CD4-positive, alpha-beta memory T cell (primary cell): ENCODE data around the gene ALG11. TPM values are rescaled to one million over a fixed set of nuclear protein-coding genes. Genes with fewer than 3 reads are reported as not detected.

Source experiments
- CTCF ChIA-PET: fragments of 350-600 bp; sonication (Branson Sonifier 250); formaldehyde crosslinking; loops from one replicate; lab custom pipeline; 2021; ENCODE audit warnings: inconsistent platforms; ENCODE audit not compliant: partially characterized antibody; lab: Charles Lee
- POLR2A ChIA-PET: fragments of 350-600 bp; sonication (Branson Sonifier 250); formaldehyde crosslinking; loops from one replicate; lab custom pipeline; 2021; ENCODE audit not compliant: partially characterized antibody; lab: Charles Lee
- DNase-seq, 5 donors: peaks; one replicate each; pipeline versions ENCODE4 v3.0.0 to v3.0.0-alpha.2; 2020 to 2022; ENCODE audit warnings: mixed read lengths in 1 of 5
- H3K27ac ChIP-seq: one replicate; pipeline ENCODE4 v1.7.0; 2013; ENCODE audit warnings: low read depth, low read length
- H3K27me3 ChIP-seq: 2 replicates; pipeline ENCODE4 v1.7.0; 2013; ENCODE audit warnings: mild to moderate bottlenecking, low read length, moderate library complexity; ENCODE audit not compliant: insufficient read depth
- H3K36me3 ChIP-seq: 2 replicates; pipeline ENCODE4 v1.7.0; 2013; ENCODE audit warnings: mild to moderate bottlenecking, low read length, moderate library complexity; ENCODE audit not compliant: insufficient read depth
- H3K4me1 ChIP-seq: 2 replicates; pipeline ENCODE4 v1.7.0; 2013; ENCODE audit warnings: mild to moderate bottlenecking, low read length, moderate library complexity; ENCODE audit not compliant: insufficient read depth
- H3K4me3 ChIP-seq, 2 donors: one replicate each; pipeline ENCODE4 v1.7.0; 2013; ENCODE audit warnings: low read length in 2 of 2, mild to moderate bottlenecking in 1 of 2
- H3K9me3 ChIP-seq, 2 donors: one replicate each; pipeline ENCODE4 v1.7.0; 2013; ENCODE audit warnings: low read length in 2 of 2, control low read depth in 1 of 2; ENCODE audit not compliant: control insufficient read depth in 1 of 2
- H3K27ac Mint-ChIP-seq, 7 donors: one replicate each; pipeline ENCODE4 v1.8.0; 2020 to 2021; ENCODE audit warnings: mixed read lengths in 7 of 7, mild to moderate bottlenecking in 6 of 7, inconsistent platforms in 3 of 7, moderate library complexity in 3 of 7
- H3K27me3 Mint-ChIP-seq, 2 donors: one replicate each; pipeline ENCODE4 v1.8.0; 2020 to 2021; ENCODE audit warnings: mixed read lengths in 2 of 2
- H3K36me3 Mint-ChIP-seq, 2 donors: one replicate each; pipeline ENCODE4 v1.8.0; 2020 to 2021; ENCODE audit warnings: mixed read lengths in 2 of 2, inconsistent platforms in 1 of 2, mild to moderate bottlenecking in 1 of 2
- H3K4me1 Mint-ChIP-seq, 4 donors: one replicate each; pipeline ENCODE4 v1.8.0; 2020 to 2021; ENCODE audit warnings: mixed read lengths in 4 of 4, mild to moderate bottlenecking in 1 of 4
- H3K4me3 Mint-ChIP-seq, 8 donors: one replicate each; pipeline ENCODE4 v1.8.0; 2020 to 2021; ENCODE audit warnings: mixed read lengths in 8 of 8, mild to moderate bottlenecking in 7 of 8, moderate library complexity in 6 of 8, inconsistent platforms in 3 of 8
- H3K9me3 Mint-ChIP-seq, 8 donors: one replicate each; pipeline ENCODE4 v1.8.0; 2020 to 2021; ENCODE audit warnings: mixed read lengths in 8 of 8, mild to moderate bottlenecking in 5 of 8, inconsistent platforms in 3 of 8, moderate library complexity in 1 of 8
- intact Hi-C: fragments of 100-400 bp; cut with micrococcal nuclease; formaldehyde crosslinking; loops from one replicate; pipeline ENCODE4 v1.15.1; 2023
- polyA plus RNA-seq, 2 donors: library from polyadenylated mRNA; unstranded; fragments of 300-500 nt; fragmentation: Illumina TruSeq; gene quantifications; one replicate each; pipeline ENCODE4 v1.2.3, GENCODE V29; 2021
- total RNA-seq, 2 experiments: library from RNA; stranded (reverse); gene quantifications; one replicate each; pipeline ENCODE4 v1.2.3, GENCODE V29; 2021

The ALG11 gene
- total and polyA plus RNA-seq, 4 experiments from 2014 or later, result 23.3 to 42.2 (median 31.5) TPM

DNA sequence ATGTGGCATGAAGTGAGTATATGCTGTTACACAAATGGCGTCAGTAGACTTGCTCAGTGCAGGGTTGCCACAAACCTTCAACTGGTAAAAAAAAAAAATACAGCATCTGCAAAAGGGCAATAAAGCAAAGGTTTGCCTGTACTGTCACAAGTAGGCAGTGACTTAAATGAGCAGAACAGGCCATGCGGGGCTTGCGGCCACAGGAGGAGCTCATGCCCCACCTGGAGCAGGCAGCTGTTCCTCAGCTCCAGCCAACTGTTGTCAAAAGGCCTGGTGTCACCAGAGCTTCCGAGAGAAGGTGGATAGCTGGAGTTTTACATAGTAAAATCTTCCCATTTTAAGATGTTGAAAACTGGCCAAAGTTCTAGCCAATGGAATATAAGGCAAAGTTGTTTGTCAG, 8.7 kb upstream of the ALG11 start:
- no peak overlapping the region for H3K27ac Mint-ChIP-seq
- Histone ChIP-seq H3K4me3 (no peak overlapping the region), H3K36me3 (no peaks in the 10 kb centered on the region), H3K27ac (no peak overlapping the region), H3K27me3 (no peaks in the 10 kb centered on the region), H3K4me1 (no peaks in the 10 kb centered on the region), H3K9me3 (no peaks in the 10 kb centered on the region)
- peaks cover 0 to 2% (median under 1%) of the 10 kb centered on the region in 4 donors for H3K4me1 Mint-ChIP-seq
- H3K9me3 Mint-ChIP-seq, result no peaks in the 10 kb centered on the region
- H3K27me3 Mint-ChIP-seq, result peaks cover 4 to 12% of the 10 kb centered on the region in 2 donors
- intact Hi-C loops, result loop anchor here (5.0 kb wide), 1 partner anchor 234 kb away; no protein-coding TSS in a partner anchor
- POLR2A ChIA-PET, result no interaction called here
- H3K4me3 Mint-ChIP-seq, result no peak overlapping the region
- H3K36me3 Mint-ChIP-seq, result no peaks in the 10 kb centered on the region
- CTCF ChIA-PET, result interaction anchor here (0.5 to 7.2 kb wide), 8 partner anchors 10 to 199 kb away, joined by 3 to 49 read pairs (median 4); partner anchors contain the start of gene ALG11
- no peak for DNase-seq

DNA sequence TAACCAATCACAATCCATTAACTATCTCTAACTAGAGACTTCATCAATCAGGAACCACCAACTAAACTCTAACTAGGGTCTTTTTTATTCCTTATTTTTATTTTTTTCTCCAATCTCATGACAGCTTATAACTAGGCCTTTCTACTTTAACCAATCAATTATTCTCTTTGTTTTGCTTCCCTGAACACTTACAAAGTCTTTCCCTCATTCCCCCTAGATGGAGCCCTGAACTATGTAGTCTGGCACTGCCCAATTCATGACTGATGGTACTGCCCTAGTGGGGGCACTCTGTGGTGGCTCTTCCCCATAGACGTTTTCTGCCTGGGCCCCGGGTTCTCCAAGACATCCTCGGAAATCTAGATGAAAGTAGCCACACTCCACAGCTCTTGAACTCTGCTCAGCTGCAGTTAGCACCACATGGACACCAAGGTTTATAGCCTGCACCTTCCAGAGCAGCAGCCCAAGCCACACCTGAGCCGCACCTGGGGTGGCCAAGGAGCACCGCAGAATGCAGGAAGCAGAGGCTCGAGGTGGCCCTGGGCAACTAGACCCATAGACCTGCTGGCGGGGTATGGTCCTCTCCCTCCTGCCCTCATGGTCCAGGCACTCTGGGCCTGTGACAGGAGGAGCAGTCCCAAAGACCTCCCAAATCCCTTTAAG, 7.6 kb upstream of the ALG11 start:
- H3K27me3 ChIP-seq, result no peaks in the 10 kb centered on the region
- H3K4me1 ChIP-seq, result no peaks in the 10 kb centered on the region
- POLR2A ChIA-PET, result interaction anchor here (0.6 kb wide), 1 partner anchor 128 kb away, joined by 3 read pairs; no protein-coding TSS in a partner anchor
- Mint-ChIP-seq H3K4me3 (no peak overlapping the region), H3K27ac (no peak overlapping the region), H3K27me3 (peaks cover 4 to 18% of the 10 kb centered on the region in 2 donors), H3K4me1 (peaks cover 0 to 2% (median under 1%) of the 10 kb centered on the region in 4 donors), H3K36me3 (no peaks in the 10 kb centered on the region), H3K9me3 (no peaks in the 10 kb centered on the region)
- no peaks in the 10 kb centered on the region for H3K9me3 ChIP-seq
- CTCF ChIA-PET, result interaction anchor here (1.0 to 7.2 kb wide), 5 partner anchors 9 to 197 kb away, joined by 3 to 49 read pairs (median 4); partner anchors contain the start of gene ALG11
- no peak overlapping the region for H3K4me3 ChIP-seq
- no peaks in the 10 kb centered on the region for H3K36me3 ChIP-seq
- DNase-seq, result no peak
- no peak overlapping the region for H3K27ac ChIP-seq
- intact Hi-C loops, result loop anchor here (5.0 kb wide), 1 partner anchor 233 kb away; no protein-coding TSS in a partner anchor

- intact Hi-C loops, result no loop called here
- peaks cover 6% of the 10 kb centered on the region for H3K27me3 ChIP-seq
- Mint-ChIP-seq H3K36me3 (no peaks in the 10 kb centered on the region), H3K4me3 (no peak overlapping the region), H3K27me3 (peaks cover 4 to 26% of the 10 kb centered on the region in 2 donors), H3K27ac (no peak overlapping the region), H3K4me1 (peaks cover 4 to 10% (median 6%) of the 10 kb centered on the region in 4 donors), H3K9me3 (no peaks in the 10 kb centered on the region)
- no peak overlapping the region for H3K27ac ChIP-seq
- ChIA-PET POLR2A (no interaction called here), CTCF (no interaction called here)
- H3K4me3 ChIP-seq, result no peak overlapping the region
- H3K36me3 ChIP-seq, result no peaks in the 10 kb centered on the region
- H3K4me1 ChIP-seq, result peaks cover 3% of the 10 kb centered on the region
- no peaks in the 10 kb centered on the region for H3K9me3 ChIP-seq
- no peak for DNase-seq
Observed at GRCh38 chr13:52005841-52006522, 6.2 kb upstream of the ALG11 start.

- H3K27me3 ChIP-seq, result peaks cover 8% of the 10 kb centered on the region
- no peak overlapping the region for H3K4me3 ChIP-seq
- no peak overlapping the region for H3K27ac Mint-ChIP-seq
- H3K9me3 Mint-ChIP-seq, result no peaks in the 10 kb centered on the region
- peaks cover 6 to 14% (median 8%) of the 10 kb centered on the region in 4 donors for H3K4me1 Mint-ChIP-seq
- H3K27ac ChIP-seq, result no peak overlapping the region
- ChIA-PET POLR2A (no interaction called here), CTCF (no interaction called here)
- intact Hi-C loops, result no loop called here
- H3K4me3 Mint-ChIP-seq, result no peak overlapping the region
- no peak for DNase-seq
- H3K27me3 Mint-ChIP-seq, result peaks cover 4 to 24% of the 10 kb centered on the region in 2 donors
- H3K36me3 ChIP-seq, result no peaks in the 10 kb centered on the region
- H3K9me3 ChIP-seq, result no peaks in the 10 kb centered on the region
- peaks cover 6% of the 10 kb centered on the region for H3K4me1 ChIP-seq
- H3K36me3 Mint-ChIP-seq, result no peaks in the 10 kb centered on the region
Observed at GRCh38 chr13:52006523-52007245, 5.5 kb upstream of the ALG11 start.

DNA sequence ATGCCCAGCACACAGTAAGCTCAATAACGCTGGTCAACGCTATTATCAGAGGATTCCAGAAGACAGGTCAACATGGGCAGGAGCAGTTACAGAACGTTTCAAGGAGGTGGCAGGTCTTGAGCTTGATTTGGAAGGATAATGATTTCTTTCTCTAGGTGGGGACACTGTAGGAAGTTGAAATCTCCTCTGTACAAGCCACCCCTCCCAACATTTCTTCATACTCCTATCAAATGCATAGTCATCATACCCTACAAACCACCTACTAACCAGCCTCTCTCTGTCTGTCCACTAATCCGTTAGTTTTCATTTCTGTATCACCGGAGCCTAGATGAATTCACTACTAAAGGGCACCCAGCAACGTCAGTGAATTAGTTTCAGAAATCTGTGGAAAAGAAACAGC, 2.3 kb upstream of the ALG11 start:
- Mint-ChIP-seq H3K36me3 (peaks cover 0 to 8% of the 10 kb centered on the region in 2 donors), H3K4me1 (peaks cover 7 to 27% (median 16%) of the 10 kb centered on the region in 4 donors), H3K27me3 (peaks cover 4 to 24% of the 10 kb centered on the region in 2 donors), H3K9me3 (no peaks in the 10 kb centered on the region), H3K4me3 (peak overlapping the region in 7 of 8 donors; percentile 2 to 96 (median 45)), H3K27ac (no peak overlapping the region)
- ChIA-PET CTCF (interaction anchor here (1.2 to 1.5 kb wide), 2 partner anchors 114 to 441 kb away, joined by 3 read pairs; no protein-coding TSS in a partner anchor), POLR2A (no interaction called here)
- Histone ChIP-seq H3K4me3 (no peak overlapping the region), H3K9me3 (no peaks in the 10 kb centered on the region), H3K36me3 (no peaks in the 10 kb centered on the region), H3K27me3 (peaks cover 8% of the 10 kb centered on the region), H3K4me1 (peaks cover 20% of the 10 kb centered on the region), H3K27ac (no peak overlapping the region)
- no peak for DNase-seq
- intact Hi-C loops, result loop anchor here (5.0 kb wide), 3 partner anchors 68 to 188 kb away; no protein-coding TSS in a partner anchor

GRCh38 chr13:52010890-52011631, 1.1 kb upstream of the ALG11 start, which contains the start of gene ATP7B:
ATP7B (minus strand) TSS chr13:52011450; CDS start chr13:52011337, 113 bp downstream.
- intact Hi-C loops, result loop anchor here (5.0 kb wide), 3 partner anchors 69 to 189 kb away; no protein-coding TSS in a partner anchor
- H3K27me3 Mint-ChIP-seq, result peaks cover 4 to 24% of the 10 kb centered on the region in 2 donors
- H3K4me3 Mint-ChIP-seq, result peak within 1 kb of the TSS; percentile 96 to 100 (median 100)

More at GRCh38 chr13:52010890-52011631, 1.1 kb upstream of the ALG11 start, which contains the start of gene ATP7B:
- POLR2A ChIA-PET, result interaction anchor here (1.0 to 2.7 kb wide), 4 partner anchors 60 to 189 kb away, joined by 3 to 18 read pairs (median 4); no protein-coding TSS in a partner anchor
- H3K9me3 Mint-ChIP-seq, result no peaks in the 10 kb centered on the region
- no peaks in the 10 kb centered on the region for H3K9me3 ChIP-seq
- peaks cover 14 to 36% (median 21%) of the 10 kb centered on the region in 4 donors for H3K4me1 Mint-ChIP-seq
- CTCF ChIA-PET, result interaction anchor here (1.7 kb wide), 1 partner anchor 174 kb away, joined by 3 read pairs; no protein-coding TSS in a partner anchor
- DNase-seq, result peak in 4 of 5 donors; percentile 3 to 42 (median 20)
- H3K27ac Mint-ChIP-seq, result peak within 1 kb of the TSS; percentile 87 to 98 (median 97)
- peak within 1 kb of the TSS; percentile 71 to 92 for H3K4me3 ChIP-seq
- no peaks in the 10 kb centered on the region for H3K36me3 ChIP-seq
- H3K27ac ChIP-seq, result peak within 1 kb of the TSS; percentile 52
- H3K27me3 ChIP-seq, result peaks cover 8% of the 10 kb centered on the region
- H3K36me3 Mint-ChIP-seq, result peaks cover 5 to 13% of the 10 kb centered on the region in 2 donors
- peaks cover 22% of the 10 kb centered on the region for H3K4me1 ChIP-seq
